Naive B cell (primary cell): ENCODE results near the gene YPEL1. TPM values are rescaled to one million over a fixed set of nuclear protein-coding genes. Genes with fewer than 3 reads are reported as not detected.

ENCODE experiments used
- ATAC-seq, 2 donors: fragments of 150-1000 bp; cut with Tn5 transposase; 2 replicates each; pipeline ENCODE4 v1.10.0; 2021; ENCODE audit warnings: low read depth in 2 of 2, mild to moderate bottlenecking in 2 of 2, moderate library complexity in 2 of 2
- DNase-seq: peaks from one replicate; pipeline ENCODE4 v3.0.0; 2022
- H3K27ac Mint-ChIP-seq, 6 donors: one replicate each; pipeline ENCODE4 v1.8.0; 2020 to 2022; ENCODE audit warnings: mild to moderate bottlenecking in 6 of 6, mixed read lengths in 6 of 6, moderate library complexity in 5 of 6, inconsistent platforms in 2 of 6
- H3K27me3 Mint-ChIP-seq, 3 donors: one replicate each; pipeline ENCODE4 v1.8.0; 2021 to 2022; ENCODE audit warnings: mixed read lengths in 3 of 3, mild to moderate bottlenecking in 1 of 3
- H3K36me3 Mint-ChIP-seq, 2 donors: one replicate each; pipeline ENCODE4 v1.8.0; 2020 to 2022; ENCODE audit warnings: mixed read lengths in 2 of 2, inconsistent platforms in 1 of 2, mild to moderate bottlenecking in 1 of 2
- H3K4me1 Mint-ChIP-seq, 3 donors: one replicate each; pipeline ENCODE4 v1.8.0; 2020 to 2022; ENCODE audit warnings: mixed read lengths in 3 of 3, inconsistent platforms in 1 of 3, mild to moderate bottlenecking in 1 of 3, moderate library complexity in 1 of 3
- H3K4me3 Mint-ChIP-seq, 8 donors: one replicate each; pipeline ENCODE4 v1.8.0; 2020 to 2022; ENCODE audit warnings: mild to moderate bottlenecking in 8 of 8, mixed read lengths in 8 of 8, moderate library complexity in 8 of 8, inconsistent platforms in 2 of 8
- H3K9me3 Mint-ChIP-seq, 7 donors: one replicate each; pipeline ENCODE4 v1.8.0; 2020 to 2022; ENCODE audit warnings: mixed read lengths in 7 of 7, mild to moderate bottlenecking in 5 of 7, inconsistent platforms in 2 of 7, moderate library complexity in 1 of 7
- polyA plus RNA-seq, 6 donors: library from polyadenylated mRNA; unstranded; fragments of 300-500 nt; fragmentation: Illumina TruSeq; gene quantifications; one replicate each; pipeline ENCODE4 v1.2.3, GENCODE V29; 2021; ENCODE audit warnings: low read depth in 6 of 6

The YPEL1 gene
- polyA plus RNA-seq, 6 donors from 2014 or later: 16.6 to 37.2 (median 29.9) TPM

GRCh38 chr22:21657360-21658032 is 78.1 kb downstream of the YPEL1 start:
- Mint-ChIP-seq H3K4me1 (peaks cover 11 to 19% (median 15%) of the 10 kb centered on the region in 3 donors), H3K9me3 (no peaks in the 10 kb centered on the region), H3K27me3 (no peaks in the 10 kb centered on the region), H3K4me3 (peak overlapping the region; percentile 78 to 94 (median 86)), H3K27ac (no peak overlapping the region), H3K36me3 (no peaks in the 10 kb centered on the region)
- ATAC-seq (peak; percentile 92 to 95), DNase-seq (peak; percentile 77)

- Mint-ChIP-seq H3K27me3 (no peaks in the 10 kb centered on the region), H3K36me3 (no peaks in the 10 kb centered on the region), H3K4me1 (peaks cover 15 to 21% (median 17%) of the 10 kb centered on the region in 3 donors), H3K4me3 (peak overlapping the region; percentile 53 to 94 (median 86)), H3K9me3 (no peaks in the 10 kb centered on the region), H3K27ac (peak overlapping the region in 4 of 6 donors; percentile 3 to 79 (median 33))
- DNase-seq (no peak), ATAC-seq (no peak)
These were observed 78.6 kb downstream of the YPEL1 start for GRCh38 chr22:21657020-21657359.

GRCh38 chr22:21652547-21653545 is 82.7 kb downstream of the YPEL1 start:
- ATAC-seq: no peak
- H3K9me3 Mint-ChIP-seq: no peaks in the 10 kb centered on the region
- DNase-seq: no peak
- peak overlapping the region in 7 of 8 donors; percentile 74 to 95 (median 89) for H3K4me3 Mint-ChIP-seq
- H3K36me3 Mint-ChIP-seq: no peaks in the 10 kb centered on the region
- H3K27me3 Mint-ChIP-seq: no peaks in the 10 kb centered on the region
- peaks cover 22 to 32% (median 24%) of the 10 kb centered on the region in 3 donors for H3K4me1 Mint-ChIP-seq
- peak overlapping the region in 2 of 6 donors; percentile 37 to 63 for H3K27ac Mint-ChIP-seq

- Mint-ChIP-seq H3K27ac (peak overlapping the region in 2 of 6 donors; percentile 63 to 72), H3K9me3 (no peaks in the 10 kb centered on the region), H3K4me1 (peaks cover 18 to 29% (median 22%) of the 10 kb centered on the region in 3 donors), H3K4me3 (peak overlapping the region; percentile 85 to 95 (median 90)), H3K36me3 (no peaks in the 10 kb centered on the region), H3K27me3 (no peaks in the 10 kb centered on the region)
- DNase-seq: peak; percentile 74
- peak; percentile 97 to 98 for ATAC-seq
These were observed 83.5 kb downstream of the YPEL1 start for GRCh38 chr22:21652010-21652546.

- H3K36me3 Mint-ChIP-seq: peaks cover 0 to 4% of the 10 kb centered on the region in 2 donors
- H3K4me3 Mint-ChIP-seq: peak overlapping the region; percentile 85 to 95 (median 90)
- no peaks in the 10 kb centered on the region for H3K9me3 Mint-ChIP-seq
- H3K27ac Mint-ChIP-seq: peak overlapping the region in 2 of 6 donors; percentile 72 to 92
- DNase-seq: no peak
- H3K27me3 Mint-ChIP-seq: peaks cover 0 to 3% (median 0%) of the 10 kb centered on the region in 3 donors
- H3K4me1 Mint-ChIP-seq: peaks cover 17 to 27% (median 20%) of the 10 kb centered on the region in 3 donors
- peak; percentile 34 to 37 for ATAC-seq
These were observed 84.0 kb downstream of the YPEL1 start for GRCh38 chr22:21651521-21652009.

GRCh38 chr22:21650823-21651520 is 84.6 kb downstream of the YPEL1 start:
- Mint-ChIP-seq H3K4me1 (peaks cover 17 to 28% (median 20%) of the 10 kb centered on the region in 3 donors), H3K9me3 (no peaks in the 10 kb centered on the region), H3K27ac (peak overlapping the region in 2 of 6 donors; percentile 53 to 92), H3K36me3 (peaks cover 0 to 4% of the 10 kb centered on the region in 2 donors), H3K4me3 (peak overlapping the region; percentile 85 to 95 (median 90)), H3K27me3 (peaks cover 0 to 3% (median 0%) of the 10 kb centered on the region in 3 donors)
- ATAC-seq: no peak
- DNase-seq: no peak

- Mint-ChIP-seq H3K4me3 (peak overlapping the region in 6 of 8 donors; percentile 33 to 95 (median 86)), H3K36me3 (peaks cover 0 to 4% of the 10 kb centered on the region in 2 donors), H3K4me1 (peaks cover 17 to 28% (median 20%) of the 10 kb centered on the region in 3 donors), H3K27ac (no peak overlapping the region), H3K27me3 (peaks cover 0 to 3% (median 0%) of the 10 kb centered on the region in 3 donors), H3K9me3 (no peaks in the 10 kb centered on the region)
- ATAC-seq: no peak
- DNase-seq: no peak
These were observed 85.3 kb downstream of the YPEL1 start for GRCh38 chr22:21650280-21650679.

Other genes with a start within 250 kb of the YPEL1 start
- under 1 TPM in 2 of 6 donors, not detected in 4; 0.21 to 0.48 TPM for gene RIMBP3C, start 184.3 kb downstream of the YPEL1 start, polyA plus RNA-seq
- gene UBE2L3, start 168.1 kb downstream of the YPEL1 start, polyA plus RNA-seq: 100 to 1,000 TPM in 2 of 6 donors, 10 to 100 TPM in 4; 84.4 to 106 (median 95.3) TPM
- gene YDJC, start 105.8 kb downstream of the YPEL1 start, polyA plus RNA-seq: 10 to 100 TPM; 54.7 to 97.9 (median 65.1) TPM
- gene CCDC116, start 103.0 kb downstream of the YPEL1 start, polyA plus RNA-seq: not detected
- 10 to 100 TPM; 36.9 to 69.4 (median 39.1) TPM for gene SDF2L1, start 93.5 kb downstream of the YPEL1 start, polyA plus RNA-seq
- 10 to 100 TPM; 19.7 to 35.4 (median 25.2) TPM for gene PPIL2, start 69.8 kb downstream of the YPEL1 start, polyA plus RNA-seq
- 100 to 1,000 TPM in 2 of 6 donors, 10 to 100 TPM in 4; 68.6 to 114 (median 93.2) TPM for gene MAPK1, start 131.9 kb upstream of the YPEL1 start, polyA plus RNA-seq
- 10 to 100 TPM in 2 of 6 donors, 1 to 10 TPM in 4; 4.9 to 11.5 (median 8.2) TPM for gene PPM1F, start 217.1 kb upstream of the YPEL1 start, polyA plus RNA-seq
- 10 to 100 TPM; 10.4 to 27.8 (median 15.9) TPM for gene TOP3B, start 247.0 kb upstream of the YPEL1 start, polyA plus RNA-seq